ENCODE data around the gene SH3GLB1.
A peak's percentile ranks its signal among the peaks of the same experiment; 100 is the strongest.
"Not testable (repeated sequence)": the region's sequence is repeated elsewhere in the genome, so short reads cannot be mapped to it uniquely, and the experiment has no call there.

Gene SH3GLB1

GRCh38 chr1:86704458-86704971 lies at the start of gene SH3GLB1:
Gene SH3GLB1 (plus strand): TSS chr1:86704576. CDS start chr1:86704900, 324 bp downstream.
- peak; percentile 96 for DNase-seq

GRCh38 chr1:86658381-86658780 lies 46.0 kb upstream of the SH3GLB1 start:
- not testable (repeated sequence) for DNase-seq

GRCh38 chr1:86666368-86666767 lies 38.0 kb upstream of the SH3GLB1 start:
- no peak for DNase-seq

DNA sequence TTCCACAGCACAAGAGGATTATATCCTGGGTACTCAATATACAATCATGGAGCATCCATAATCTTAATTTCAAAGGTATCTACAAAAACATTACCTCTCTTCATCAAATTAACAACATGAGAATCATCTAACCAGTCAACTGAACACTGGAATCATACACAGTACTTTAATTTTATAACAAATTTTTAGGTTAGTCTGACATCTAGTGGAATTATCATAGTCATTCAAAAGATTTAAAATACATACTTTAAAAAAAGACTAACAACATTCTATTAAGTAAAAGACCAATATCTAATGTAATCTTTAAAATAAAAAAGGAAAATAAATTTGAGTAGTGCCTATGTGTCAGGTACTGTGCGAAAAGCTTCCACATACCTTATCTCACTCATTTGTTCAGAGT lies 16.8 kb upstream of the SH3GLB1 start:
- no peak for DNase-seq

- DNase-seq, result no peak
Measured at GRCh38 chr1:86692641-86693040, 11.7 kb upstream of the SH3GLB1 start.

- DNase-seq, result no peak
Measured at GRCh38 chr1:86695400-86695799, 9.0 kb upstream of the SH3GLB1 start.

- no peak for DNase-seq
Measured at GRCh38 chr1:86696522-86696921, 7.9 kb upstream of the SH3GLB1 start.

DNA sequence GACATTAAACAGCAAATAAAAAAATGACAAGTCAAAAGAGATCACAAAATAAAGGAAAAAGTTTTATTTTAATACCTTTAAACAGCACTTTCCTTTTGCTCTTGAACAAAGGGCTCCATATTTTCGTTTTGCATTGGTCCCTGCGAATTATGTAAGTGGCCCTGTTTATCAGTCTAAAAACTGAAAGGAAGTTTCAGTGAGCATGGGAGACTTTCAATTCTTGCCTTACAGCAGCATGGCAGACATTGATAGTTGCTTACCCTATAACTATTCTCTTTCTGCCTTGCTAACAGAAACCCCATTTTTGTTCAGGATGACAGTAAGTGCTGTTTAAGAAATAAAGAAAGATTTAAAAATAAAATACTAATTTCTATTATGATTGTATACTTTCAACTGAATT lies 5.2 kb upstream of the SH3GLB1 start:
- DNase-seq, result no peak

- DNase-seq, result no peak
Measured at GRCh38 chr1:86701731-86702130, 2.6 kb upstream of the SH3GLB1 start.

GRCh38 chr1:86702954-86703494 lies 1.4 kb upstream of the SH3GLB1 start:
- DNase-seq, result not testable (repeated sequence)

- peak; percentile 81 for DNase-seq
Measured at GRCh38 chr1:86703696-86704457, 499 bp upstream of the SH3GLB1 start.

GRCh38 chr1:86704972-86705664 lies 742 bp downstream of the SH3GLB1 start:
- no peak for DNase-seq

- DNase-seq, result no peak
Measured at GRCh38 chr1:86705665-86705985, 1.2 kb downstream of the SH3GLB1 start.

GRCh38 chr1:86706018-86706635 lies 1.8 kb downstream of the SH3GLB1 start:
- DNase-seq, result no peak

DNA sequence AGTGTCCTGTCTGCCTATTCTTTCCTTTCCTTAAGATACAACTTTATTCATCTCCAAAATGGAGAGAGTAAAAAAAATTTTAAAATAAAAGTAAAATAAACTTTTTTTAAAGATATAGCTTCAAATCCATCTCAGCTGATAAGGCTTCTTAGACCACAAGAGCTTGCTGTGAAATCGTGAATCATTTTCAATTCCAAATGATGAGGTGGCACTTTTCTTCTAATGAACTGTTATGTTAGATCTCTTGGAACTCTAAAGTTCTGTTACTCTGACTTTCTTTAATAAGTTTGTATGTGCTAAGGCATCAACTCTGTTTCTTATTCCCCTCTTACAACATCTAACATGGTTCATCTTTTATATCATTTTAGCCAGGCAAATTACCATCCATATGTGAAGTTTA lies 4.5 kb downstream of the SH3GLB1 start:
- no peak for DNase-seq

DNA sequence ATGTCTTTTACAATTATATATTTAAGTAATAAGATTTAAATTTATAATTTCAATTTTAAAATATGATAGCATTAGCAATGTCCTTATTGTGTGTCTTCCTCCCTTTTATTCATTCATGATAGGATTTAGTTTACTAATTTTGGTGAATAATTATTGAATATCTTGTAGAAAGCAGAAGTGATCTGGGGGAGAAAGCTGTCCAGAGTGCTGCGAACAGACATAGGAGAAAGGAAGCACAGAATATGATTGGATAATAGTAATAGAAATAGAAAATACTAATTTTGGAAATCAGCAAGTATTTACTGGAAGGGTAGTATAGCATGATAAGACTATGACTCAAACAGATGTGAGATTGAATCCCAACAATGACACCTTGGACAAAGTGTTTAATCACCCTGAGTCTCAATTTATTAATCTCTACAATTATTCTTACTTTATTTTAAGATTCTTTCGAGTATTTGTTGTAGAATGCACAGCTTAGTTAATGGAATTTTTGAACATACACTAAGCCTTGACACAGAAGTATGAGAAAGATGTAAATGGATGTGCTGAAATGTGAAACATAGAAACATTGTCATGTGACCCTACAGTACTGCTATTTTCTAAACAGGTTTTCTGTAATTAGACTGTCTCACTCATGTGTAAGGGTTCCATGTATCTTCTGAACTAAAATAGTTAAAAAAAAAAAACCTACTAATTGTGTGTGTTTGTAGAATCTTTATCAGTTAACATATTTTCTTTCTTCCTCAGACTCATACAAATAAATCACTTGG lies 7.9 kb downstream of the SH3GLB1 start:
- DNase-seq, result no peak

- DNase-seq, result no peak
Measured at GRCh38 chr1:86713477-86713876, 9.1 kb downstream of the SH3GLB1 start.

DNA sequence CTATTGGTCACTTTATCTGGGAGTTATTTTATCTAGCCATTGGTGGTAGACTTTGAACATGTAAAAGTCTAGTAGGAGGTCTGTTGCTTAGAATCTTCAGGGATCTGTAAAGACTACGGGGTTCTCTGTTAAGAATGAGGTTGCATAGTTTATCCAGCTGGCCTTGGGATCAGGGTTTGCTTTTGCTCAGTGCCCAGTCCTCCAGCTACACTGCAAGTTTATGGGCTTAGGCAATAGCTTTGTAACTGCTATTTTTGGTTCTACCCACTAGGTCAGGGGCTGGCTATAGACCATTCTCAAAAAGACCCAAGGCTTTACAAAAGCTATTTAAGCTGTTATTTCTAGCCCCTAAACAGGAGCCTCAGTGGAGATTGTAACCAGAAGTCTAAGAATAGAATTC lies 9.8 kb downstream of the SH3GLB1 start:
- no peak for DNase-seq

DNA sequence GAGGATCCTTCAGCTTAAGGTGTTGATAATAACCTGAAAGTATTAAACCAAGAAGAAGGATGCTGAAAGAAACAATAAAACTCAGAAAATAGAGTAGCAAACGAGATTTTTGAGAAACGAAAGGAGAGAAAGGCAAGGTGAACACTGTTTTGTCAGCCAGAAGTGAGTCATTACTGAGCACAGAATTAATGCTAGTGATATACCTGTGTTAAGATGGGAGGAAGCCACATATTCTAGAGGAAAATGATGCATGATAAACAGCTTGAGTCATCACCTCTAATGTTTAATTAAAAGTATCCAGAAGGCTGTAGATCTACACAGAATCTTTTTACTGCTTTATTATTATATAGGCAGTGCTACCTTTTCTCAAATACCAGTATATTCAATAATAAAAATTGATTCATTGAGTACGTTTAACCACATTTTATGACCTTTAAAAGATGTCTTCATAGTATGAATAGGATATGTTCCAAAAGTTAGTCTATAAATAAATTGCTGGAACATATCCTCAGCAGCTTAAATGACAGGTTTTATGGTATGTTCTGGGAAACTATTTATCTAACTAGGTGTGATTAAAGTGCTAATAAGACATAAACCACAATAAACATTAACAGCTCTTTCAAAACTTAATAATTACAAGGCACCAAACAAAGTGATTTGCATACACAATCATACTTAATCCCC lies 10.3 kb downstream of the SH3GLB1 start:
- no peak for DNase-seq

DNA sequence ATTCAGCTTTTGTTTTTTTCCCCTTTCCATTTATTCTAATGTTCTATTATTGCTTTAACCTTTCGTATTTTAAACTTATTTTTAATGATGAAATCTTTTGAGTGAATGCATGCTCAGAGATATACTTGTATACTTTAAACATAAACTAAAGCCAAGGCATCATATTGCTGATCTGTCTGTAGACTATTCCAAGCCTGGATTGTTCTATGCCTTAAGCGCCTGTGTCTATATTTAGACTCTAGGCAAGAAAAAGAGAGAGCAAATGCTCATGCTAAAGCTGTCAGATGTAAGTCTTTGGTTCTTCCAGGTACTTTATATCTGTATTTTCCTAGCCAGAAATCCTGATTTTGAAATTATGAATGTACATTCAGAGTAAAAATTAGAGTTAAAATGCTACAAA lies 14.4 kb downstream of the SH3GLB1 start:
- DNase-seq, result no peak

DNA sequence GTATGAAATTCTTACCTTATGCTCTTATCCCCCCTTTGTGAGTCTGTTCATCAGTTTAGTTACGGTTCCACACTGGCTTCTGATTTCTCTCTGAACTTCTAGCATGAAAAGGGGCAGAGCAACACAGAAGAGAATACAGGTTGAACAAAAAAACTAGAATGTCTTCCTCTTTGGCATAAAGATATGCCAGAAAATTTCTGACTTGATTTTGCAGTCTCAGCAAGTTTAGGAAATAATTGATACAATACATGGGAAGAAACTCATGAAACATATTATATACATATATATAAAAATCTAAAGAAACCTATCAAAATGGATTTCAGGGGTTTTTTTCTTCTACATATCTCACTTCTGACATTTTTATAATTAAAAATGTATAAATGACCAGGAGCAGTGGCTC lies 27.0 kb downstream of the SH3GLB1 start:
- DNase-seq, result no peak

DNA sequence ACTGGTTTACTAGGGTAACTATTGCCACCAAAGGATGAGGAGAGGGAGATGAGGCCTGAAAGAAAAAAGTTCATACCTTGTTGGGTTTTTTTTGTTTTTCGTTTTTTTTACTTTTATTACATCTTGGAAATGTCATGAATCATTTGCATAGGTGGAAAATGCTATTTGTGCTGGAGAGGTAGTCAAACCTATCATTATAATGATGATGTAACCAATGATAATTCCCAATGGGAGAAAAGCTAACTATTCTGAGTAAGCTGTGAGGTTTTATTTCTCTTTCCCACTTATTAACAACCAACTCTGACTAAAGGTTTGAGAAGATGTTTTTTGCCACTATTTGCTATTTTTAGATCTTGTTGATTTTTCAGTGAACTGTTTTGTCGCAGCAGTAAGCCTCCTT lies 29.0 kb downstream of the SH3GLB1 start:
- DNase-seq, result no peak
